KOPT-K1 (cell line): ENCODE results near the gene FOXO3.

ENCODE experiments used
- H3K27ac ChIP-seq: fragments of 200-600 bp; sonication (generic); 2 replicates; pipeline ENCODE4 v1.5.1; 2016; ENCODE audit warnings: antibody characterized with exemption, mild to moderate bottlenecking, low read depth, low read length; ENCODE audit not compliant: poor library complexity, severe bottlenecking
- H3K36me3 ChIP-seq: fragments of 200-600 bp; sonication (generic); 2 replicates; pipeline ENCODE4 v1.5.1; 2017; ENCODE audit warnings: antibody characterized with exemption, mild to moderate bottlenecking, low read length, moderate library complexity; ENCODE audit not compliant: insufficient read depth
- H3K9me3 ChIP-seq: fragments of 200-600 bp; sonication (generic); 2 replicates; pipeline ENCODE4 v1.5.1; 2017; ENCODE audit warnings: antibody characterized with exemption, low read length, mild to moderate bottlenecking; ENCODE audit not compliant: insufficient read depth, poor library complexity, severe bottlenecking

FOXO3 gene

DNA sequence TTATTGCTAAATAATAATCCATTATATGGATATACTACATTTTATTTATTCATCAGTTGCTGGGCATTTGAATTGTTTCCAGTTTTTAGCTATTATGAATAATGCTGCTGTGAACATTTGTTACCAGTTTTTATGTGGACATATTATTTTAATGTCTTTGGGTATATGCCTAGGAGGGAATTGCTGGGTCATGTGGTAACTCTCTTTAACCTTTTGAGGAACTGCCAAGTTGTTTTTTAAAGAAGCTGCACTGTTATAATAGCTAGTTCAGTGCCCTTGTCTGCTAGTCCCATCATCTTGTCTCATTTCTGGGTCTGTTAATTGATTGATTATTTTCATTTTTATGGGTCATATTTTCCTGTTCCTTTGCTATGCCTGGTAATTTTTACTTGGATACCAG, 56.3 kb downstream of the FOXO3 start:
- H3K36me3 ChIP-seq: no peaks in the 10 kb centered on the region
- no peak overlapping the region for H3K27ac ChIP-seq

GRCh38 chr6:108618623-108619152, 58.0 kb downstream of the FOXO3 start:
- Histone ChIP-seq H3K36me3 (no peaks in the 10 kb centered on the region), H3K27ac (no peak overlapping the region), H3K9me3 (no peaks in the 10 kb centered on the region)

More for the DNA sequence above, 56.3 kb downstream of the FOXO3 start:
- H3K9me3 ChIP-seq: peaks cover 8% of the 10 kb centered on the region

- Histone ChIP-seq H3K36me3 (no peaks in the 10 kb centered on the region), H3K27ac (no peak overlapping the region), H3K9me3 (no peaks in the 10 kb centered on the region)
Measured at GRCh38 chr6:108619431-108620197, 58.9 kb downstream of the FOXO3 start.

DNA sequence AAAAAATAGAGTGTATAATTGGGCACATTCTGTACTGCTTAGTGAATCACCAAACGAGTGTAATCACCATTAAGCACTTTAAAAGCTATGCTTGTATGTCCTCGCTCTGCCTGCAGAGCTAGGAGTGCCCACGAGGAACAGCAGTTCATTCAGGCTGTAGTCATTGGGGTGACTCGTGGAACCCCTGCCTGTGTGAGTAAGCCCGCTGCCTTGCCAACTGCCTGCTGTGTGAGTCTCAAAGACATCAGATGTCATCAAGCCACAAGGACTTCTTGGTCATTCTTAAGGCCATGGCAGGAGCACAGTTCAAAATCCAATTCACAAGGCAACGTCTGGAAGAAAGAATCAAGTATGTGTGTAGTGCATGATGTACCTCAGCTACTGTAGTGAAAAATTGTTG, 60.4 kb downstream of the FOXO3 start:
- Histone ChIP-seq H3K36me3 (no peaks in the 10 kb centered on the region), H3K27ac (no peak overlapping the region), H3K9me3 (no peaks in the 10 kb centered on the region)

GRCh38 chr6:108622641-108623298, 62.1 kb downstream of the FOXO3 start:
- Histone ChIP-seq H3K27ac (no peak overlapping the region), H3K9me3 (no peaks in the 10 kb centered on the region), H3K36me3 (no peaks in the 10 kb centered on the region)

DNA sequence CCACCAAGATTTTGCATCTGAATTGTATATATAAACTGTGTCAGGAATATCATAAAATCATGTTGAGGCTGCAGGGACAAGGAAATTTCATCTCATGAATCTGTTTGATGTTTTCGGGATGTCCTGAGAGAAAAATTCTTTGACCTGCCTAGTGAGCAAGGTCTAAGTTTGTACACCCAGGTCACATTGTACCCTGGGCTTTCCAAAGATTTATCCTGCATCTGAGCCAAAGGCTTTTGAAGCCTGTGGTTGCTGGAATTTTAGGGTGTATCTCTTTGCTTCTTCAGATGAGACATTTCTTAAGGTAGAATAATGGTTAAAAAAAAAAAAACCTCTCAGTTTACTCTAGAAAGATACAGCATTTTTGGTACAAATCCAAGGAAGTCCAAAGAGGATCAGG, 63.3 kb downstream of the FOXO3 start:
- no peaks in the 10 kb centered on the region for H3K9me3 ChIP-seq
- no peaks in the 10 kb centered on the region for H3K36me3 ChIP-seq
- H3K27ac ChIP-seq: no peak overlapping the region

DNA sequence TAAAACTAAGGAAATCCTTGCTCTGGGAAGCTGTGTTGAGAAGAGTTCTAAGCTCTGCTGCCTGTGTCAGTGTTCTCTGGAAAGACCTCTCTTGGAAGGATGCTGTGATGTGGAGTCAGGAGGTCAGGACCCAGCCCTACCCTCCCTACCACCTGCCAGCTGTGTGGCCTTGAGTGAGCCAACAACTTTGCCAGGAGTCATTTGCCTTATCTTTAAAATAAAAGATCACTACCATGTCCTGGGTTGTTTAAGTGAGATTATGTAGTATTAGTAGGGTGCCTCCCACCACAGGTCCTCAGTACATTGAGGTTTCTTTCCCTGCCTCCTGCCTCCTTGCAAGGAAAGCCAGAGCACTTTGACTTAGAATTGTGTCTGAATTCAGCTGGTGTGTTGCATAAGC, 64.9 kb downstream of the FOXO3 start:
- no peak overlapping the region for H3K27ac ChIP-seq
- no peaks in the 10 kb centered on the region for H3K9me3 ChIP-seq
- H3K36me3 ChIP-seq: no peaks in the 10 kb centered on the region

DNA sequence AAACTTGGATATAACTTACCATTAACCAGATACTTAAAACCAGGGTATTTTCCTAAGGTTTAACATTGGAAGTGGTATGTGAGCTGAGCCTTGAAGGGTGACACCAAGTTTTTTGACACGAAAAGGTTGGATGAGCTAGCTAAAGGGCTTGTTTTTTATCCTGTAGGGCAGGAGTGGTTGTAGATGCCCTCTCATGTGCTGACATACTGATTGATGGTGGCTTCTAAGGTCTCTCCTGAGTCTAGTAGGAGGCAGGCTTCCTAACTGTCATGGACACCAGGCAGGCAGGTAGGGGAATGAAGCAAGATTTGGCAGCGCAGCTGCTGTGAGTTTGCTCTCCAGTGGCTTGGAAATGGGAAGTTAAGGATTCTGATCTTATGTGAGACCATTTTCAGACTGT, 66.1 kb downstream of the FOXO3 start:
- Histone ChIP-seq H3K36me3 (no peaks in the 10 kb centered on the region), H3K27ac (no peak overlapping the region), H3K9me3 (no peaks in the 10 kb centered on the region)

GRCh38 chr6:108627692-108628550, 67.2 kb downstream of the FOXO3 start:
- H3K9me3 ChIP-seq: no peaks in the 10 kb centered on the region
- no peak overlapping the region for H3K27ac ChIP-seq
- H3K36me3 ChIP-seq: no peaks in the 10 kb centered on the region

- Histone ChIP-seq H3K27ac (peak overlapping the region; percentile 53), H3K9me3 (no peaks in the 10 kb centered on the region), H3K36me3 (no peaks in the 10 kb centered on the region)
Measured at GRCh38 chr6:108630050-108630714, 69.5 kb downstream of the FOXO3 start.

GRCh38 chr6:108632441-108632840, 71.7 kb downstream of the FOXO3 start:
- Histone ChIP-seq H3K27ac (no peak overlapping the region), H3K9me3 (no peaks in the 10 kb centered on the region), H3K36me3 (no peaks in the 10 kb centered on the region)

GRCh38 chr6:108633436-108633835, 72.7 kb downstream of the FOXO3 start:
- no peaks in the 10 kb centered on the region for H3K36me3 ChIP-seq
- H3K27ac ChIP-seq: no peak overlapping the region
- H3K9me3 ChIP-seq: no peaks in the 10 kb centered on the region

- no peaks in the 10 kb centered on the region for H3K36me3 ChIP-seq
- no peak overlapping the region for H3K27ac ChIP-seq
- no peaks in the 10 kb centered on the region for H3K9me3 ChIP-seq
Measured at GRCh38 chr6:108635505-108636226, 74.9 kb downstream of the FOXO3 start.

DNA sequence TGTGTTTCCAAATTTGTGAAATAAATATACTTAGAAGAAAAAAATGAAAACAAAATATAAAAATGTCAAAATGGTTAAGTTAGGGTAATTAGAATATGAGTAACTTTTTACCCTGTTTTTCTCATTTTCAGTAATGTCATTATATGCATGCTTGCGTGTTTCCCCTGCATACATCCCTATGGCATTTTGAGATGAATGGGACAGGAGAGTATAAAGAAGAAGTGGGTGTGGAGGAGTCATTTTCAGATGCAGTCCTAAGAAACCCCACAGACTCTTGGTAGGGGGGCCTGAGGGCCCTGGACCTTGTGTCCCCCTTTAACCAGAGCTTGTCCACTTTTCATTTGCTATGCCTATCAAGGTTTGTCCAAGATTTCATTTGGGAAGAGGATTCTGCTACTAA, 77.2 kb downstream of the FOXO3 start:
- Histone ChIP-seq H3K9me3 (no peaks in the 10 kb centered on the region), H3K36me3 (no peaks in the 10 kb centered on the region), H3K27ac (no peak overlapping the region)
